ENCODE data around the gene NPBWR2. TPM values are rescaled to one million over a fixed set of nuclear protein-coding genes. Genes with fewer than 3 reads are reported as not detected.

Gene NPBWR2
- total RNA-seq, 1 donor from 2014 or later, result not detected

DNA sequence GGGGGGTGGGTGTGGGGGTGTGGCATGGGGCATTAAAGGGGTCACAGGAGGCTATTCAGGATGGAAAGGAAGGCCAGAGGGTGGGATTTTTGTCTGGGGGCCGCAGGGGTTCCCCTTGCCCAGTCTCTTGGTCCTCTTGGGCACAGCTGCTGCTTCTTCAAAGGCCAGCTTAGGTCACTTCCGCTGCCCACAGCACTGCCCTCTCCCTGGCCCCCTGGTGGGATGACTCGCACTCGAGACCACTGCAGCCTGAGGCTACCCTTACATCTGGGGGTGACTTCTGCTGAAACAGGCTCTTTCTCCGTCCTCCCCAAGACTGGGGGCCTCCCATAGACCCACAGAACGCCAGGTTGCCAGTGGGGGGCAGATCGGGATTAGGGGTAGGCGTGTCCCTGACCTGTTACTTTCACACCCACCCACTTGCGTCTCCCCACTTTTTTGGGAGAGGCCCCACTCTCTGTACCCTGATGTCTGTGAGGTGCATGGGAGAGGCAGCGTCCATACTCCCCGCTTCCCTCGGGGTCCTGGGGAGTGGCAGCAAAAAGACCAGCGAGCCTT lies 24.5 kb downstream of the NPBWR2 start:
- TF ChIP-seq CTCF (IDR thresholded peaks at IDR 0.05; ENCODE audit: unreplicated experiment), result no peak
- Mint-ChIP-seq H3K4me3 (ENCODE audit: unreplicated experiment) (peak overlapping the region; percentile 63), H3K4me1 (ENCODE audit: unreplicated experiment) (peaks cover 25% of the 10 kb centered on the region), H3K27ac (ENCODE audit: unreplicated experiment) (no peak overlapping the region), H3K9me3 (ENCODE audit: unreplicated experiment) (no peaks in the 10 kb centered on the region), H3K36me3 (ENCODE audit: low read depth, unreplicated experiment) (peaks cover 8% of the 10 kb centered on the region), H3K27me3 (ENCODE audit: unreplicated experiment) (peaks cover 16% of the 10 kb centered on the region)
- DNase-seq (ENCODE audit: low spot score), result no peak

DNA sequence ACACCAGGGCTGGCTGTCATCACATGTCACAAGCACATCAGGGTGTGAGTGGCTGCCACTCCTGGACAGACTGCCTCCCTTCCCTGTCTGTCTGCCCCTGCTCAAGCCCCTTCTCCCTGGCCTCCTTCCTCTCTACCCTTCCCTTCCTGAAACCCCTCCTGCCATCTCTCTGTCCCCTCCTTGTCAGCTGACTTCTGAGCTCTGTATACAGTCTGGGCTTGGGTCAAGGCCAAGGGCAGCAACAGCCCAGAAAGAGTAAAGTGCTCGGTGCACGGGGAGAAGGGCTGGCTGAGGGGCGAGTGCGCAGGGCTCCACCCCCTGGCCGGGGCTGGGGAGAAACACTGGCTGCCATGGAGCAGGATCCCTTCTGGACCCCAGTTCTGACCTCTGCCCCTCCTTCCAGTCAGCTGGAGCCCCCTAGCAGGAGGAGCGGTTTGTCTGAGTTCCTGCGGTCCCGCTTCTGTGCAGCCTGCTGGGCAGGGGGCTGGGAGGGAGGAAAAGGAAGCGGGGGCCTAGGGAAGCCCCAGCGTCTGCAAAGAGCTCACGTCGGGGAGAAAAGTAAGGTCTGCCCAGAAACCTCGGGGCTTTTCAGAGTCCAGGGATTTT lies 25.1 kb downstream of the NPBWR2 start:
- Mint-ChIP-seq H3K9me3 (ENCODE audit: unreplicated experiment) (no peaks in the 10 kb centered on the region), H3K27ac (ENCODE audit: unreplicated experiment) (no peak overlapping the region), H3K4me1 (ENCODE audit: unreplicated experiment) (peaks cover 25% of the 10 kb centered on the region), H3K4me3 (ENCODE audit: unreplicated experiment) (peak overlapping the region; percentile 83), H3K36me3 (ENCODE audit: low read depth, unreplicated experiment) (peaks cover 8% of the 10 kb centered on the region), H3K27me3 (ENCODE audit: unreplicated experiment) (peaks cover 15% of the 10 kb centered on the region)
- DNase-seq (ENCODE audit: low spot score), result no peak
- TF ChIP-seq CTCF (IDR thresholded peaks at IDR 0.05; ENCODE audit: unreplicated experiment), result no peak

GRCh38 chr20:64081624-64081964 lies 25.8 kb downstream of the NPBWR2 start:
- no peak overlapping the region for H3K27ac Mint-ChIP-seq (ENCODE audit: unreplicated experiment)
- H3K9me3 Mint-ChIP-seq (ENCODE audit: unreplicated experiment), result no peaks in the 10 kb centered on the region
- H3K4me3 Mint-ChIP-seq (ENCODE audit: unreplicated experiment), result peak overlapping the region; percentile 83
- peaks cover 8% of the 10 kb centered on the region for H3K36me3 Mint-ChIP-seq (ENCODE audit: low read depth, unreplicated experiment)
- no peak for TF ChIP-seq CTCF (IDR thresholded peaks at IDR 0.05; ENCODE audit: unreplicated experiment)
- peaks cover 15% of the 10 kb centered on the region for H3K27me3 Mint-ChIP-seq (ENCODE audit: unreplicated experiment)
- no peak for DNase-seq (ENCODE audit: low spot score)
- H3K4me1 Mint-ChIP-seq (ENCODE audit: unreplicated experiment), result peaks cover 25% of the 10 kb centered on the region

- no peak overlapping the region for H3K27ac Mint-ChIP-seq (ENCODE audit: unreplicated experiment)
- H3K4me1 Mint-ChIP-seq (ENCODE audit: unreplicated experiment), result peaks cover 25% of the 10 kb centered on the region
- H3K36me3 Mint-ChIP-seq (ENCODE audit: low read depth, unreplicated experiment), result peaks cover 4% of the 10 kb centered on the region
- TF ChIP-seq CTCF (IDR thresholded peaks at IDR 0.05; ENCODE audit: unreplicated experiment), result no peak
- H3K9me3 Mint-ChIP-seq (ENCODE audit: unreplicated experiment), result no peaks in the 10 kb centered on the region
- peaks cover 15% of the 10 kb centered on the region for H3K27me3 Mint-ChIP-seq (ENCODE audit: unreplicated experiment)
- no peak for DNase-seq (ENCODE audit: low spot score)
- H3K4me3 Mint-ChIP-seq (ENCODE audit: unreplicated experiment), result peak overlapping the region; percentile 94
These were observed 26.3 kb downstream of the NPBWR2 start for GRCh38 chr20:64080813-64081623.

Measured in endothelial cell (in vitro differentiated cells).